ENCODE results near the gene SNAPIN. TPM values are rescaled to one million over a fixed set of nuclear protein-coding genes. Genes with fewer than 3 reads are reported as not detected.

The SNAPIN gene
- total and polyA plus RNA-seq, 9 of the 15 experiments (the other 6 are each of a cell fraction or from before 2014, with no cell fraction given): 11.2 to 43.9 (median 32.3) TPM

GRCh38 chr1:153697191-153698019 lies 38.9 kb downstream of the SNAPIN start (continued):
- TF ChIP-seq CREB3 (tag; conservative IDR thresholded peaks at IDR 0.05; ENCODE audit: low read depth): peak; percentile 9; the same call in 1 of the 2 replicates
- TF ChIP-seq SPI1 (IDR thresholded peaks at IDR 0.05; ENCODE audit: borderline replicate concordance, low read depth, low read length): 0 out of 2 replicates have a peak, but pooled peaks have one; percentile 24
- peak; percentile 89 for TF ChIP-seq ZNF24 (IDR thresholded peaks at IDR 0.05)
- no peak for TF ChIP-seq STAG1 (CRISPR knock-in tag; IDR thresholded peaks at IDR 0.05; ENCODE audit: borderline replicate concordance)
- TF ChIP-seq CHCHD3 (CRISPR knock-in tag; IDR thresholded peaks at IDR 0.05): no peak
- TF ChIP-seq MYC (IDR thresholded peaks at IDR 0.05; ENCODE audit: low read depth, low read length): peak; percentile 79
- no peak for TF ChIP-seq MYC (CRISPR knock-in tag; IDR thresholded peaks at IDR 0.05; ENCODE audit: borderline replicate concordance, low read depth)
- no peak for TF ChIP-seq SLC30A9 (CRISPR knock-in tag; IDR thresholded peaks at IDR 0.05)
- TF ChIP-seq ERF (CRISPR knock-in tag; IDR thresholded peaks at IDR 0.05): 0 out of 2 replicates have a peak, but pooled peaks have one; percentile 23
- TF ChIP-seq ZBTB9 (CRISPR knock-in tag; IDR thresholded peaks at IDR 0.05): peak; percentile 15; the same call in 1 of the 2 replicates
- peak; percentile 81 for TF ChIP-seq KLF16 (IDR thresholded peaks at IDR 0.05)
- TF ChIP-seq RNF2 (IDR thresholded peaks at IDR 0.05): peak; percentile 85; the same call in 1 of the 2 replicates
- peak; percentile 53 for TF ChIP-seq NEUROD1 (IDR thresholded peaks at IDR 0.05; ENCODE audit: borderline replicate concordance, low read depth, low read length, partially characterized antibody)
- no peak; the same call in 1 of the 2 replicates for TF ChIP-seq ZNF707 (CRISPR knock-in tag; conservative IDR thresholded peaks at IDR 0.05)
- TF ChIP-seq, protein P1, sequence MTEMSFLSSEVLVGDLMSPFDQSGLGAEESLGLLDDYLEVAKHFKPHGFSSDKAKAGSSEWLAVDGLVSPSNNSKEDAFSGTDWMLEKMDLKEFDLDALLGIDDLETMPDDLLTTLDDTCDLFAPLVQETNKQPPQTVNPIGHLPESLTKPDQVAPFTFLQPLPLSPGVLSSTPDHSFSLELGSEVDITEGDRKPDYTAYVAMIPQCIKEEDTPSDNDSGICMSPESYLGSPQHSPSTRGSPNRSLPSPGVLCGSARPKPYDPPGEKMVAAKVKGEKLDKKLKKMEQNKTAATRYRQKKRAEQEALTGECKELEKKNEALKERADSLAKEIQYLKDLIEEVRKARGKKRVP (CRISPR knock-in tag; IDR thresholded peaks at IDR 0.05): 0 out of 2 replicates have a peak, but pooled peaks have one; percentile 9
- peak; percentile 83 for TF ChIP-seq JUND (IDR thresholded peaks at IDR 0.05; ENCODE audit: borderline replicate concordance, low read depth, low read length)
- TF ChIP-seq JUND (tag; IDR thresholded peaks at IDR 0.05; ENCODE audit: borderline replicate concordance, low read depth, low read length): peak; percentile 82; the same call in 1 of the 3 replicates
- peak; percentile 85 for TF ChIP-seq ZNF592 (IDR thresholded peaks at IDR 0.05)

Measured in K562 (cell line).